ENCODE results near the gene ATG9B.

The ATG9B gene

GRCh38 chr7:150975536-150976319 is 48.6 kb downstream of the ATG9B start:
- TF ChIP-seq, protein P1, sequence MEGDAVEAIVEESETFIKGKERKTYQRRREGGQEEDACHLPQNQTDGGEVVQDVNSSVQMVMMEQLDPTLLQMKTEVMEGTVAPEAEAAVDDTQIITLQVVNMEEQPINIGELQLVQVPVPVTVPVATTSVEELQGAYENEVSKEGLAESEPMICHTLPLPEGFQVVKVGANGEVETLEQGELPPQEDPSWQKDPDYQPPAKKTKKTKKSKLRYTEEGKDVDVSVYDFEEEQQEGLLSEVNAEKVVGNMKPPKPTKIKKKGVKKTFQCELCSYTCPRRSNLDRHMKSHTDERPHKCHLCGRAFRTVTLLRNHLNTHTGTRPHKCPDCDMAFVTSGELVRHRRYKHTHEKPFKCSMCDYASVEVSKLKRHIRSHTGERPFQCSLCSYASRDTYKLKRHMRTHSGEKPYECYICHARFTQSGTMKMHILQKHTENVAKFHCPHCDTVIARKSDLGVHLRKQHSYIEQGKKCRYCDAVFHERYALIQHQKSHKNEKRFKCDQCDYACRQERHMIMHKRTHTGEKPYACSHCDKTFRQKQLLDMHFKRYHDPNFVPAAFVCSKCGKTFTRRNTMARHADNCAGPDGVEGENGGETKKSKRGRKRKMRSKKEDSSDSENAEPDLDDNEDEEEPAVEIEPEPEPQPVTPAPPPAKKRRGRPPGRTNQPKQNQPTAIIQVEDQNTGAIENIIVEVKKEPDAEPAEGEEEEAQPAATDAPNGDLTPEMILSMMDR (IDR thresholded peaks at IDR 0.05; ENCODE audit: control extremely low read depth, extremely low read depth, low read depth, missing control alignments): no peak
- POLR2A ChIA-PET: no interaction called here
- CTCF ChIA-PET: interaction anchor here (1.2 to 6.1 kb wide), 8 partner anchors 10 to 43 kb away, joined by 5 to 46 read pairs (median 6); no protein-coding TSS in a partner anchor
- no peak for DNase-seq (ENCODE audit: extremely low spot score)

DNA sequence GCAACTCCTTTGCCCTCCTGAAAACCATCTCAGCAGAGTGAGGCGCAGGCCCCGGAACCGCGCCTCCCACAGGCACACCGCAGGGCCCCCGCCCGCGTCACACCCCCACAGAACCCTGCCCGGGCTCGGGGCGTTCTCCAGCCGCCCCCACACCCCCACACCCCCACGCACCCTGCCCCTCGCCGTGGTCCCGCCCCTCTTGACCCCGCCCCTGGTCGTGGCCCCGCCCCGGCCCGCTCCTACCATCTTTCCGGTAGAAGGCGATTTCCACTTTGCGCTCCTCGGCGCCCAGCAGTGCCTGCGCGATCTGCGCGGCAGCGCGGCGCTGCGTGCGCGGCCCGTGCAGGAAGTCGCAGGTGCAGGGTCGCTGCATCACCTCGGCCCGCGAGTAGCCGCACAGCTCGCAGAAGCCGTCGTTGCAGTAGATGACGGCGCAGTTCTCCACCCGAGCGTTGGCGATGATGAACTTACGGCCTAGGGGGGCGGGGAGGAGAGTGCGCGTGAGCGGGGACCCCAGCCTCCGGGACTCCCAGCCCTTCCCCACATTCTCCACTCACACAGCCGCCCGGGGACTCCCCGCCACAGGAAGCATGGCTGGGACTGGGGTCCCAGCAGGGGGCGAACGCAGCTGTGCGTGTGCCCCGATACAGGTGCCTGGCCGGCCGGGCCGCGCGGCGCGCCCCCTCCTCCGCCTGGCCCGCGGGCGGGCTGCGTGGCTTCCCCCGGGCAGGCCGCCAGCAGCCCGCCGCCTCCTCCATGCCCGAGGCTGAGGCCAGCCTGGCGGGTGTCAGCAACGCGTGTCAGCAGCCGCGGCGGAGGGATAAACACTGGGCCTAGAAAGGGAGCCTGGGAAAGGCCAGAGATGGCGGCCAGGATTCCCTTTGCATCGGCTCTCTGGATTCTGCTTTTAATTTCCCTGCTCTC is 49.6 kb downstream of the ATG9B start:
- CTCF ChIA-PET: interaction anchor here (0.8 to 6.1 kb wide), 9 partner anchors 9 to 44 kb away, joined by 3 to 46 read pairs (median 5); no protein-coding TSS in a partner anchor
- peak; percentile 74 for DNase-seq (ENCODE audit: extremely low spot score)

GRCh38 chr7:150973571-150974451 is 50.5 kb downstream of the ATG9B start:
- DNase-seq (ENCODE audit: extremely low spot score): no peak
- POLR2A ChIA-PET: no interaction called here
- TF ChIP-seq, protein P1 (IDR thresholded peaks at IDR 0.05; ENCODE audit: control extremely low read depth, extremely low read depth, low read depth, missing control alignments): no peak
- CTCF ChIA-PET: interaction anchor here (0.8 to 6.1 kb wide), 8 partner anchors 8 to 45 kb away, joined by 3 to 46 read pairs (median 6); no protein-coding TSS in a partner anchor

More for the DNA sequence above, 49.6 kb downstream of the ATG9B start:
- POLR2A ChIA-PET: no interaction called here
- TF ChIP-seq, protein P1 (IDR thresholded peaks at IDR 0.05; ENCODE audit: control extremely low read depth, extremely low read depth, low read depth, missing control alignments): peak; percentile 55

GRCh38 chr7:150972741-150973140 is 51.6 kb downstream of the ATG9B start:
- ChIA-PET CTCF (interaction anchor here (1.7 to 6.1 kb wide), 2 partner anchors 10 to 13 kb away, joined by 6 to 46 read pairs; no protein-coding TSS in a partner anchor), POLR2A (no interaction called here)
- DNase-seq (ENCODE audit: extremely low spot score): no peak
- TF ChIP-seq, protein P1 (IDR thresholded peaks at IDR 0.05; ENCODE audit: control extremely low read depth, extremely low read depth, low read depth, missing control alignments): no peak

GRCh38 chr7:150972023-150972468 is 52.2 kb downstream of the ATG9B start:
- DNase-seq (ENCODE audit: extremely low spot score): no peak
- TF ChIP-seq, protein P1 (IDR thresholded peaks at IDR 0.05; ENCODE audit: control extremely low read depth, extremely low read depth, low read depth, missing control alignments): no peak
- CTCF ChIA-PET: interaction anchor here (1.4 to 6.1 kb wide), 2 partner anchors 9 to 13 kb away, joined by 4 to 46 read pairs; no protein-coding TSS in a partner anchor
- POLR2A ChIA-PET: no interaction called here
